SK-N-SH (cell line): ENCODE data around the gene UGT2A3. TPM values are rescaled to one million over a fixed set of nuclear protein-coding genes. Genes with fewer than 3 reads are reported as not detected.
"Not testable (repeated sequence)": the region's sequence is repeated elsewhere in the genome, so short reads cannot be mapped to it uniquely, and the experiment has no call there.

Experiments used
- CTCF ChIA-PET: fragments of 300-600, 350-600 bp; formaldehyde crosslinking; extraction: SDS; loops from one replicate; lab custom pipeline; 2021; lab: Yijun Ruan, JAX
- POLR2A ChIA-PET: fragments of 350-600 bp; sonication (Branson Sonifier 250); formaldehyde crosslinking; extraction: SDS; loops from one replicate; lab custom pipeline; 2020; ENCODE audit warnings: antibody characterized with exemption, inconsistent platforms; lab: Yijun Ruan, JAX
- DNase-seq: peaks from one replicate; pipeline ENCODE4 v3.0.0; 2012
- H2AFZ ChIP-seq: fragments of 200-600 bp; sonication (generic); 2 replicates; pipeline ENCODE4 v1.8.1; 2016; ENCODE audit warnings: antibody characterized with exemption, mild to moderate bottlenecking, low read depth
- H3F3A ChIP-seq: fragments of 200-600 bp; sonication (generic); replicated peaks from 2 replicates; pipeline ENCODE3; 2016; ENCODE audit warnings: antibody characterized with exemption, mild to moderate bottlenecking; ENCODE audit not compliant: insufficient read depth
- H3K27ac ChIP-seq, 2 experiments: fragments of 200-500 bp in 1 of 2; fragments of 200-600 bp in 1 of 2; sonication (Bioruptor generic) in 1 of 2; sonication (generic), shearing (Covaris generic) in 1 of 2; 2 replicates each; pipeline versions ENCODE4 v1.5.1 to v1.6.1; 2014 to 2016; ENCODE audit warnings: low read depth in 2 of 2, inconsistent platforms in 1 of 2, low read length in 1 of 2, mild to moderate bottlenecking in 1 of 2, mixed read lengths in 1 of 2
- H3K27me3 ChIP-seq: fragments of 200-600 bp; sonication (generic), shearing (Covaris generic); 2 replicates; pipeline ENCODE4 v1.6.1; 2016; ENCODE audit warnings: mixed run types; ENCODE audit not compliant: insufficient read depth
- H3K36me3 ChIP-seq, 2 experiments: fragments of 200-500 bp in 1 of 2; fragments of 200-600 bp in 1 of 2; sonication (Bioruptor generic) in 1 of 2; sonication (generic) in 1 of 2; replicated peaks in 1 of 2; 2 replicates each; pipeline versions ENCODE3 to v1.5.1; 2014 to 2016; ENCODE audit warnings: low read length in 1 of 2, mild to moderate bottlenecking in 1 of 2; ENCODE audit not compliant: insufficient read depth in 2 of 2, control insufficient read depth in 1 of 2
- H3K4me1 ChIP-seq, 2 experiments: fragments of 200-500 bp in 1 of 2; fragments of 200-600 bp in 1 of 2; sonication (Bioruptor generic) in 1 of 2; sonication (generic), shearing (Covaris generic) in 1 of 2; 2 replicates each; pipeline versions ENCODE4 v1.5.1 to v1.6.1; 2014 to 2016; ENCODE audit warnings: low read depth in 1 of 2, low read length in 1 of 2, mixed run types in 1 of 2; ENCODE audit not compliant: insufficient read depth in 2 of 2, control insufficient read depth in 1 of 2
- H3K4me2 ChIP-seq: fragments of 200-600 bp; sonication (generic), shearing (Covaris generic); 2 replicates; pipeline ENCODE4 v1.6.1; 2017; ENCODE audit warnings: mixed run types
- H3K4me3 ChIP-seq, 2 experiments: fragments of 200-500 bp in 1 of 2; fragments of 200-600 bp in 1 of 2; sonication (Bioruptor generic) in 1 of 2; sonication (generic), shearing (Covaris generic) in 1 of 2; 2 replicates each; pipeline versions ENCODE4 v1.5.1 to v1.8.1; 2014 to 2016; ENCODE audit warnings: low read depth in 2 of 2, inconsistent platforms in 1 of 2, low read length in 1 of 2, mild to moderate bottlenecking in 1 of 2, mixed read lengths in 1 of 2, moderate library complexity in 1 of 2
- H3K79me2 ChIP-seq: fragments of 200-600 bp; sonication (generic); 2 replicates; pipeline ENCODE4 v1.8.1; 2017; ENCODE audit warnings: mild to moderate bottlenecking; ENCODE audit not compliant: insufficient read depth
- H3K9ac ChIP-seq: fragments of 200-600 bp; sonication (generic); 2 replicates; pipeline ENCODE4 v1.6.1; 2017; ENCODE audit warnings: mixed run types
- H3K9me2 ChIP-seq: fragments of 200-600 bp; sonication (generic); 2 replicates; pipeline ENCODE4 v1.6.1; 2017; ENCODE audit warnings: mixed run types
- H3K9me3 ChIP-seq: fragments of 200-600 bp; sonication (generic); 2 replicates; pipeline ENCODE4 v1.6.1; 2017; ENCODE audit warnings: mixed run types, mild to moderate bottlenecking, moderate library complexity
- H4K20me1 ChIP-seq: fragments of 200-600 bp; sonication (generic); 2 replicates; pipeline ENCODE4 v1.6.1; 2017; ENCODE audit warnings: mild to moderate bottlenecking, mixed run types; ENCODE audit not compliant: insufficient read depth
- CHD2 ChIP-seq: fragments of 150-350 bp; IDR thresholded peaks from 2 replicates; pipeline ENCODE4 v1.6.1; 2018; ENCODE audit warnings: low read length; ENCODE audit not compliant: partially characterized antibody
- ELF1 ChIP-seq: IDR thresholded peaks from 2 replicates; pipeline ENCODE4 v1.4.0; 2012
- EP300 ChIP-seq, 2 experiments: IDR thresholded peaks; 2 replicates each; pipeline versions ENCODE4 v1.4.0 to v1.6.1; 2012; ENCODE audit warnings: borderline replicate concordance in 1 of 2, low read depth in 1 of 2, low read length in 1 of 2
- FOSL2 ChIP-seq: IDR thresholded peaks from 2 replicates; pipeline ENCODE4 v1.4.0; 2012; ENCODE audit warnings: low read depth, mild to moderate bottlenecking, moderate library complexity, borderline replicate concordance
- FOXM1 ChIP-seq: IDR thresholded peaks from 2 replicates; pipeline ENCODE4 v1.4.0; 2012; ENCODE audit warnings: low read depth, mild to moderate bottlenecking
- JUND ChIP-seq: IDR thresholded peaks from 2 replicates; pipeline ENCODE4 v1.4.0; 2012
- MEF2A ChIP-seq: IDR thresholded peaks from 2 replicates; pipeline ENCODE4 v1.4.0; 2012; ENCODE audit warnings: low read depth, borderline replicate concordance
- MXI1 ChIP-seq: IDR thresholded peaks from 2 replicates; pipeline ENCODE4 v1.6.1; 2012; ENCODE audit warnings: mild to moderate bottlenecking, low read depth, low read length, improper control_type of control experiment
- NRF1 ChIP-seq: IDR thresholded peaks from 2 replicates; pipeline ENCODE4 v1.6.1; 2012; ENCODE audit warnings: low read depth, mild to moderate bottlenecking, low read length
- POLR2AphosphoS5 ChIP-seq: IDR thresholded peaks from 2 replicates; pipeline ENCODE4 v1.6.1; 2012; ENCODE audit warnings: low read depth, low read length
- RCOR1 ChIP-seq: fragments of 150-350 bp; IDR thresholded peaks from 2 replicates; pipeline ENCODE4 v1.6.1; 2017; ENCODE audit warnings: antibody characterized with exemption, low read length
- RXRA ChIP-seq: IDR thresholded peaks from 2 replicates; pipeline ENCODE4 v1.4.0; 2012; ENCODE audit warnings: low read depth, mild to moderate bottlenecking, borderline replicate concordance
- TAF1 ChIP-seq: IDR thresholded peaks from 2 replicates; pipeline ENCODE4 v1.6.1; 2012; ENCODE audit warnings: low read depth, mild to moderate bottlenecking, low read length, moderate library complexity, borderline replicate concordance
- WGBS: methylation state at CpG from one replicate; pipeline ENCODE4 v1.1.6; 2017; ENCODE audit warnings: low lambda C conversion rate; 5-methylcytosine and 5-hydroxymethylcytosine counted together
- polyA plus RNA-seq, 3 experiments: library from polyadenylated mRNA; depleted of rRNA; stranded (reverse); fragments of >200 nt; gene quantifications; 2 replicates each; pipeline ENCODE4 v1.2.3, GENCODE V29; 2012
- TF ChIP-seq, protein P1 (sequence below): IDR thresholded peaks from 2 replicates; pipeline ENCODE4 v1.4.0; 2012; ENCODE audit warnings: low read depth, borderline replicate concordance
- TF ChIP-seq, protein P2 (sequence below): IDR thresholded peaks from 2 replicates; pipeline ENCODE4 v1.6.1; 2012; ENCODE audit warnings: mild to moderate bottlenecking, low read depth, low read length, moderate library complexity
- TF ChIP-seq, protein P3 (sequence below): fragments of 150-350 bp; IDR thresholded peaks from 2 replicates; pipeline ENCODE4 v1.6.1; 2017; ENCODE audit warnings: antibody characterized with exemption, low read length, low read depth, borderline replicate concordance

UGT2A3 gene
- polyA plus RNA-seq, 1 of the 3 experiments (the other 2 are of a cell fraction) = not detected

DNA sequence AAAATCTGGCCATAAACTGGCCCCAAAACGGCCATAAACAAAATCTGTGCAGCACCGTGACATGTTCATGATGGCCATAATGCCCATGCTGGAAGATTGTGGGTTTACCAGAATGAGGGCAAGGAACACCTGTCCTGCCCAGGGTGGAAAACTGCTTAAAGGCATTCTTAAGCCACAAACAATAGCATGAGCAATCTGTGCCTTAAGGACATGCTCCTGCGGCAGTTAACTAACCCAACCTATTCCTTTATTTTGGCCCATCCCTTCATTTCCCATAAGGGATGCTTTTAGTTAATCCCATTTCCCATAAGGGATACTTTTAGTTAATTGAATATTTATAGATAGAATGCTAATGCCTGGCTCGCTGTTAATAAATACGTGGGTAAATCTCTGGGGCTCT, 29.4 kb downstream of the UGT2A3 start:
- H3K4me1 ChIP-seq, POLR2A ChIA-PET, H3K9me2 ChIP-seq, H2AFZ ChIP-seq, H3K27me3 ChIP-seq, H3F3A ChIP-seq, H3K9ac ChIP-seq, H3K27ac ChIP-seq, CTCF ChIA-PET, H3K4me3 ChIP-seq, H3K79me2 ChIP-seq, DNase-seq, H4K20me1 ChIP-seq, H3K36me3 ChIP-seq, H3K9me3 ChIP-seq, H3K4me2 ChIP-seq: not testable (repeated sequence)
- WGBS = 5% methylated on average over 5 of the region's 5 CpGs

DNA sequence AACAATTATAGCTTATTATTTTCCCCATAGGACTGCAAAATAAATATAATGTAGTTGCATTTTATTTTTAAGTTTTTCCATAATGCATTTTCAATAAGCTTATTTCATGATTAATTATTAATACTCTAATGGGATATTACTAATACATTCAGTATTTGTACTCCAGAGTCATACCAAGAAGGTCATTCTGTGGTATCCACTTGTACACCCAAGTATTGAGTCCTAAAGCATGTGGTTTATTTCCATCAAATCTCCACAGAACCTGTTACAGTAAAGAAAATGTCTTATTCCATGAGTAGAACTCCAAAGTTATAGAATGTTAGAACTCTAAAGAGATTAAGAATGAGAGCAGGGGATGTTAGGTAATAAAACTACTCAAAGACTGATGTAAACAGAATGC, 30.6 kb downstream of the UGT2A3 start:
- H3K4me1 ChIP-seq = no peaks in the 10 kb centered on the region
- H3K4me3 ChIP-seq = no peak overlapping the region
- no peak for DNase-seq
- H3K79me2 ChIP-seq = no peaks in the 10 kb centered on the region
- no peaks in the 10 kb centered on the region for H3K27me3 ChIP-seq
- TF ChIP-seq NRF1 (no peak), FOXM1 (no peak), RXRA (no peak), POLR2AphosphoS5 (no peak), MXI1 (no peak), CHD2 (no peak), ELF1 (no peak), MEF2A (no peak), TAF1 (no peak), RCOR1 (no peak), JUND (no peak), FOSL2 (no peak), EP300 (IDR thresholded peaks at IDR 0.05; ENCODE audit: borderline replicate concordance in 1 of 2, low read depth in 1 of 2, low read length in 1 of 2) (no peak)
- TF ChIP-seq, protein P1, sequence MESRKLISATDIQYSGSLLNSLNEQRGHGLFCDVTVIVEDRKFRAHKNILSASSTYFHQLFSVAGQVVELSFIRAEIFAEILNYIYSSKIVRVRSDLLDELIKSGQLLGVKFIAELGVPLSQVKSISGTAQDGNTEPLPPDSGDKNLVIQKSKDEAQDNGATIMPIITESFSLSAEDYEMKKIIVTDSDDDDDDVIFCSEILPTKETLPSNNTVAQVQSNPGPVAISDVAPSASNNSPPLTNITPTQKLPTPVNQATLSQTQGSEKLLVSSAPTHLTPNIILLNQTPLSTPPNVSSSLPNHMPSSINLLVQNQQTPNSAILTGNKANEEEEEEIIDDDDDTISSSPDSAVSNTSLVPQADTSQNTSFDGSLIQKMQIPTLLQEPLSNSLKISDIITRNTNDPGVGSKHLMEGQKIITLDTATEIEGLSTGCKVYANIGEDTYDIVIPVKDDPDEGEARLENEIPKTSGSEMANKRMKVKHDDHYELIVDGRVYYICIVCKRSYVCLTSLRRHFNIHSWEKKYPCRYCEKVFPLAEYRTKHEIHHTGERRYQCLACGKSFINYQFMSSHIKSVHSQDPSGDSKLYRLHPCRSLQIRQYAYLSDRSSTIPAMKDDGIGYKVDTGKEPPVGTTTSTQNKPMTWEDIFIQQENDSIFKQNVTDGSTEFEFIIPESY = no peak
- TF ChIP-seq, protein P2, sequence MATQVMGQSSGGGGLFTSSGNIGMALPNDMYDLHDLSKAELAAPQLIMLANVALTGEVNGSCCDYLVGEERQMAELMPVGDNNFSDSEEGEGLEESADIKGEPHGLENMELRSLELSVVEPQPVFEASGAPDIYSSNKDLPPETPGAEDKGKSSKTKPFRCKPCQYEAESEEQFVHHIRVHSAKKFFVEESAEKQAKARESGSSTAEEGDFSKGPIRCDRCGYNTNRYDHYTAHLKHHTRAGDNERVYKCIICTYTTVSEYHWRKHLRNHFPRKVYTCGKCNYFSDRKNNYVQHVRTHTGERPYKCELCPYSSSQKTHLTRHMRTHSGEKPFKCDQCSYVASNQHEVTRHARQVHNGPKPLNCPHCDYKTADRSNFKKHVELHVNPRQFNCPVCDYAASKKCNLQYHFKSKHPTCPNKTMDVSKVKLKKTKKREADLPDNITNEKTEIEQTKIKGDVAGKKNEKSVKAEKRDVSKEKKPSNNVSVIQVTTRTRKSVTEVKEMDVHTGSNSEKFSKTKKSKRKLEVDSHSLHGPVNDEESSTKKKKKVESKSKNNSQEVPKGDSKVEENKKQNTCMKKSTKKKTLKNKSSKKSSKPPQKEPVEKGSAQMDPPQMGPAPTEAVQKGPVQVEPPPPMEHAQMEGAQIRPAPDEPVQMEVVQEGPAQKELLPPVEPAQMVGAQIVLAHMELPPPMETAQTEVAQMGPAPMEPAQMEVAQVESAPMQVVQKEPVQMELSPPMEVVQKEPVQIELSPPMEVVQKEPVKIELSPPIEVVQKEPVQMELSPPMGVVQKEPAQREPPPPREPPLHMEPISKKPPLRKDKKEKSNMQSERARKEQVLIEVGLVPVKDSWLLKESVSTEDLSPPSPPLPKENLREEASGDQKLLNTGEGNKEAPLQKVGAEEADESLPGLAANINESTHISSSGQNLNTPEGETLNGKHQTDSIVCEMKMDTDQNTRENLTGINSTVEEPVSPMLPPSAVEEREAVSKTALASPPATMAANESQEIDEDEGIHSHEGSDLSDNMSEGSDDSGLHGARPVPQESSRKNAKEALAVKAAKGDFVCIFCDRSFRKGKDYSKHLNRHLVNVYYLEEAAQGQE = no peak
- TF ChIP-seq, protein P3, sequence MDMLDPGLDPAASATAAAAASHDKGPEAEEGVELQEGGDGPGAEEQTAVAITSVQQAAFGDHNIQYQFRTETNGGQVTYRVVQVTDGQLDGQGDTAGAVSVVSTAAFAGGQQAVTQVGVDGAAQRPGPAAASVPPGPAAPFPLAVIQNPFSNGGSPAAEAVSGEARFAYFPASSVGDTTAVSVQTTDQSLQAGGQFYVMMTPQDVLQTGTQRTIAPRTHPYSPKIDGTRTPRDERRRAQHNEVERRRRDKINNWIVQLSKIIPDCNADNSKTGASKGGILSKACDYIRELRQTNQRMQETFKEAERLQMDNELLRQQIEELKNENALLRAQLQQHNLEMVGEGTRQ = no peak
- H3K4me2 ChIP-seq = no peak overlapping the region
- 0 out of 2 replicates have a peak, but pooled peaks cover 3% of the 10 kb centered on the region for H3K9me2 ChIP-seq
- H3K9ac ChIP-seq = no peak overlapping the region
- no peaks in the 10 kb centered on the region for H3F3A ChIP-seq
- H4K20me1 ChIP-seq = no peaks in the 10 kb centered on the region
- POLR2A ChIA-PET = no interaction called here
- no peak overlapping the region for H3K27ac ChIP-seq
- H2AFZ ChIP-seq = no peak overlapping the region
- CTCF ChIA-PET = no interaction called here
- H3K36me3 ChIP-seq = no peaks in the 10 kb centered on the region
- H3K9me3 ChIP-seq = no peaks in the 10 kb centered on the region
